SKM-1 (cell line): Measurements from ENCODE around the gene NOSTRIN.
"Not testable (repeated sequence)": the region's sequence is repeated elsewhere in the genome, so short reads cannot be mapped to it uniquely, and the experiment has no call there.

ENCODE experiments used
- DNase-seq: peaks from one replicate; lab custom pipeline; 2025; ENCODE audit not compliant: unreplicated experiment; lab: John Stamatoyannopoulos, UW

Gene NOSTRIN

GRCh38 chr2:168789776-168790175 lies 12.7 kb upstream of the NOSTRIN start:
- DNase-seq, result no peak

GRCh38 chr2:168790226-168790902 lies 12.1 kb upstream of the NOSTRIN start:
- DNase-seq, result no peak

GRCh38 chr2:168791140-168791539 lies 11.3 kb upstream of the NOSTRIN start:
- not testable (repeated sequence) for DNase-seq

GRCh38 chr2:168793596-168793995 lies 8.8 kb upstream of the NOSTRIN start:
- no peak for DNase-seq

- DNase-seq, result no peak
Measured at GRCh38 chr2:168794968-168795367, 7.5 kb upstream of the NOSTRIN start.

GRCh38 chr2:168796090-168796577 lies 6.3 kb upstream of the NOSTRIN start:
- DNase-seq, result no peak

GRCh38 chr2:168796583-168797285 lies 5.7 kb upstream of the NOSTRIN start:
- no peak for DNase-seq

- DNase-seq, result no peak
Measured at GRCh38 chr2:168797286-168797655, 5.2 kb upstream of the NOSTRIN start.

- DNase-seq, result no peak
Measured at GRCh38 chr2:168798076-168798887, 4.2 kb upstream of the NOSTRIN start.

- DNase-seq, result no peak
Measured at GRCh38 chr2:168798888-168799410, 3.5 kb upstream of the NOSTRIN start.

GRCh38 chr2:168801471-168801870 lies 966 bp upstream of the NOSTRIN start:
- no peak for DNase-seq

GRCh38 chr2:168802859-168803725 lies 655 bp downstream of the NOSTRIN start:
- no peak for DNase-seq

GRCh38 chr2:168804214-168804613 lies 1.8 kb downstream of the NOSTRIN start:
- DNase-seq, result no peak

GRCh38 chr2:168805615-168806014 lies 3.2 kb downstream of the NOSTRIN start:
- DNase-seq, result no peak

- no peak for DNase-seq
Measured at GRCh38 chr2:168809537-168809936, 7.1 kb downstream of the NOSTRIN start.

- DNase-seq, result no peak
Measured at GRCh38 chr2:168810235-168810634, 7.8 kb downstream of the NOSTRIN start.

GRCh38 chr2:168811696-168812095 lies 9.3 kb downstream of the NOSTRIN start:
- DNase-seq, result no peak

GRCh38 chr2:168814046-168814445 lies 11.6 kb downstream of the NOSTRIN start:
- no peak for DNase-seq

- no peak for DNase-seq
Measured at GRCh38 chr2:168814939-168815907, 12.8 kb downstream of the NOSTRIN start.
